ENCODE data around the gene TTLL9. TPM values are rescaled to one million over a fixed set of nuclear protein-coding genes. Genes with fewer than 3 reads are reported as not detected.

Gene TTLL9
- polyA plus RNA-seq, 1 donor from 2014 or later, result 8.0 TPM

DNA sequence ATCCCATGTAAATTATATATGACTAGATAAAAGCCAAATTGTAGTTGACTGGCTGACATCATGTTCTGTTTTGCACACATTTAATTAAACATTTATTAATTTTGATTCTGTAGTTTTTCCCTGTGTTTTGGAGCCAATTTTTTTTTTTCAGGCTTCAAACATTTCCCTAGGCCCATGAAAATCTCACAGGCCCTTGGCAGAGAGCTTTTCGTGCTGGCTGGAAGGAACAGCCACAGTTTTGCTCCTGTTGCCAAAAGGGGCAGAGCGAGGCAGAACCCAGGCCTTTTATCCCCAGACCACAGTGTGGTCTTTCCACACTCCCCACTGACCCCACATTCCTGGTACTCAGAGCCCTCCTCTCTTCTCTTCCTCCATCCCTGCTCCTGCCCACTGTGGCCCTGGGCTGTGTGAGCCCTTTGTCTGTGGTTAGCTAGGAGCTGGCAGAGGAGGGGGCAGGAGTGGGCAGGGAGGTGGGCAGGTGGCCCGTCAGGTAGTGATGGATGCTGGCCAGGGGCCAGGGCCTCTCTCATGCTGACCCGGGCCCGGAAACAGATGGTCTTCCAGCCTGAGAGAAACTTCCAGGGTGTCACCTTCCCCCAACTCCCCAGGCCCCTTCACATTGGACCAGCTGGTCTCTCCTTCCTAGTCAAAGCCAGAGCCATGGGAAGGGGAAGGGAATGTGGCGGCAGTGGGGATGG, 120.4 kb downstream of the TTLL9 start:
- no peak overlapping the region for H3K27ac ChIP-seq (ENCODE audit: low read length)
- H3K9me2 ChIP-seq (ENCODE audit: insufficient read depth, low read length), result no peaks in the 10 kb centered on the region
- no peaks in the 10 kb centered on the region for H3K9me3 ChIP-seq (ENCODE audit: low read length)
- no peaks in the 10 kb centered on the region for H3K36me3 ChIP-seq (ENCODE audit: insufficient read depth, low read length)
- no peak overlapping the region for H3K9ac ChIP-seq (ENCODE audit: low read length)
- no peak overlapping the region for H2AFZ ChIP-seq (ENCODE audit: low read depth, low read length)
- H4K20me1 ChIP-seq (ENCODE audit: insufficient read depth), result peaks cover 12% of the 10 kb centered on the region
- no peaks in the 10 kb centered on the region for H3F3A ChIP-seq (ENCODE audit: insufficient read depth, low read length, poor library complexity, severe bottlenecking)
- H3K4me3 ChIP-seq (ENCODE audit: low read length), result no peak overlapping the region
- TF ChIP-seq RAD21 (conservative IDR thresholded peaks at IDR 0.05) (no peak), CTCF (IDR thresholded peaks at IDR 0.05; ENCODE audit: poor library complexity, severe bottlenecking) (no peak), EP300 (conservative IDR thresholded peaks at IDR 0.05; ENCODE audit: poor library complexity, severe bottlenecking) (no peak), MXI1 (conservative IDR thresholded peaks at IDR 0.05; ENCODE audit: poor library complexity, severe bottlenecking) (no peak), POLR2AphosphoS5 (IDR thresholded peaks at IDR 0.05) (no peak), TAF1 (IDR thresholded peaks at IDR 0.05; ENCODE audit: low read depth) (no peak), SMC3 (conservative IDR thresholded peaks at IDR 0.05; ENCODE audit: poor library complexity) (no peak), EZH2 (IDR thresholded peaks at IDR 0.05; ENCODE audit: borderline replicate concordance, insufficient read depth, low read length, poor library complexity, severe bottlenecking) (no peak)
- TF ChIP-seq, protein P1, sequence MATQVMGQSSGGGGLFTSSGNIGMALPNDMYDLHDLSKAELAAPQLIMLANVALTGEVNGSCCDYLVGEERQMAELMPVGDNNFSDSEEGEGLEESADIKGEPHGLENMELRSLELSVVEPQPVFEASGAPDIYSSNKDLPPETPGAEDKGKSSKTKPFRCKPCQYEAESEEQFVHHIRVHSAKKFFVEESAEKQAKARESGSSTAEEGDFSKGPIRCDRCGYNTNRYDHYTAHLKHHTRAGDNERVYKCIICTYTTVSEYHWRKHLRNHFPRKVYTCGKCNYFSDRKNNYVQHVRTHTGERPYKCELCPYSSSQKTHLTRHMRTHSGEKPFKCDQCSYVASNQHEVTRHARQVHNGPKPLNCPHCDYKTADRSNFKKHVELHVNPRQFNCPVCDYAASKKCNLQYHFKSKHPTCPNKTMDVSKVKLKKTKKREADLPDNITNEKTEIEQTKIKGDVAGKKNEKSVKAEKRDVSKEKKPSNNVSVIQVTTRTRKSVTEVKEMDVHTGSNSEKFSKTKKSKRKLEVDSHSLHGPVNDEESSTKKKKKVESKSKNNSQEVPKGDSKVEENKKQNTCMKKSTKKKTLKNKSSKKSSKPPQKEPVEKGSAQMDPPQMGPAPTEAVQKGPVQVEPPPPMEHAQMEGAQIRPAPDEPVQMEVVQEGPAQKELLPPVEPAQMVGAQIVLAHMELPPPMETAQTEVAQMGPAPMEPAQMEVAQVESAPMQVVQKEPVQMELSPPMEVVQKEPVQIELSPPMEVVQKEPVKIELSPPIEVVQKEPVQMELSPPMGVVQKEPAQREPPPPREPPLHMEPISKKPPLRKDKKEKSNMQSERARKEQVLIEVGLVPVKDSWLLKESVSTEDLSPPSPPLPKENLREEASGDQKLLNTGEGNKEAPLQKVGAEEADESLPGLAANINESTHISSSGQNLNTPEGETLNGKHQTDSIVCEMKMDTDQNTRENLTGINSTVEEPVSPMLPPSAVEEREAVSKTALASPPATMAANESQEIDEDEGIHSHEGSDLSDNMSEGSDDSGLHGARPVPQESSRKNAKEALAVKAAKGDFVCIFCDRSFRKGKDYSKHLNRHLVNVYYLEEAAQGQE (IDR thresholded peaks at IDR 0.05; ENCODE audit: borderline replicate concordance), result no peak
- H3K4me2 ChIP-seq (ENCODE audit: low read length), result no peak overlapping the region
- peaks cover 33% of the 10 kb centered on the region for H3K27me3 ChIP-seq (ENCODE audit: insufficient read depth, low read depth, low read length)
- no peaks in the 10 kb centered on the region for H3K79me2 ChIP-seq (replicated peaks; ENCODE audit: insufficient read depth, low read length)

DNA sequence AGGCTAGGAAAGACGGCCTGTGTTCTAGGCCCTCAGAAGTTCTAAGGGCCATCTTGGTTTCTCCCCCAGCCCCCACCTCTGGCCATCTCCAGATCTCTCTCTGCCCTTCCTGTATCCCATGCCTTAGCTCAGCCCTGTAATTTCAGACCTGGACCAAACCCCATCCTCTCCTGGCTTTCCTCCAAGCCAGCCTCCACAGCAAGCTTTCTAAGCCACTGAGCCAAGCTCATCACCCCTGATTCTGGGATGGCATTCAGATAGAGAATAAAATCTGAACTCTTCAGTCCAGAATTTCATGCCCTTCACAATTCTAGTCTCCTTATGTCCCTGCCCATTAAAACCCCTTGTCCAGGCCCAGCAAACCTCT, 120.9 kb downstream of the TTLL9 start:
- no peak overlapping the region for H3K4me2 ChIP-seq (ENCODE audit: low read length)
- H3K9me3 ChIP-seq (ENCODE audit: low read length), result no peaks in the 10 kb centered on the region
- no peak overlapping the region for H2AFZ ChIP-seq (ENCODE audit: low read depth, low read length)
- peaks cover 12% of the 10 kb centered on the region for H4K20me1 ChIP-seq (ENCODE audit: insufficient read depth)
- no peaks in the 10 kb centered on the region for H3K36me3 ChIP-seq (ENCODE audit: insufficient read depth, low read length)
- H3K4me3 ChIP-seq (ENCODE audit: low read length), result no peak overlapping the region
- no peaks in the 10 kb centered on the region for H3K79me2 ChIP-seq (replicated peaks; ENCODE audit: insufficient read depth, low read length)
- no peaks in the 10 kb centered on the region for H3F3A ChIP-seq (ENCODE audit: insufficient read depth, low read length, poor library complexity, severe bottlenecking)
- H3K27me3 ChIP-seq (ENCODE audit: insufficient read depth, low read depth, low read length), result peaks cover 37% of the 10 kb centered on the region
- TF ChIP-seq TAF1 (IDR thresholded peaks at IDR 0.05; ENCODE audit: low read depth) (no peak), RAD21 (conservative IDR thresholded peaks at IDR 0.05) (no peak), EP300 (conservative IDR thresholded peaks at IDR 0.05; ENCODE audit: poor library complexity, severe bottlenecking) (no peak), MXI1 (conservative IDR thresholded peaks at IDR 0.05; ENCODE audit: poor library complexity, severe bottlenecking) (no peak), POLR2AphosphoS5 (IDR thresholded peaks at IDR 0.05) (no peak), CTCF (IDR thresholded peaks at IDR 0.05; ENCODE audit: poor library complexity, severe bottlenecking) (no peak), SMC3 (conservative IDR thresholded peaks at IDR 0.05; ENCODE audit: poor library complexity) (no peak), EZH2 (IDR thresholded peaks at IDR 0.05; ENCODE audit: borderline replicate concordance, insufficient read depth, low read length, poor library complexity, severe bottlenecking) (no peak)
- TF ChIP-seq, protein P1 (IDR thresholded peaks at IDR 0.05; ENCODE audit: borderline replicate concordance), result no peak
- H3K9me2 ChIP-seq (ENCODE audit: insufficient read depth, low read length), result no peaks in the 10 kb centered on the region
- H3K9ac ChIP-seq (ENCODE audit: low read length), result no peak overlapping the region
- no peak overlapping the region for H3K27ac ChIP-seq (ENCODE audit: low read length)

Data from neural cell (in vitro differentiated cells).